ENCODE data around the gene TFAP2A.

DNA sequence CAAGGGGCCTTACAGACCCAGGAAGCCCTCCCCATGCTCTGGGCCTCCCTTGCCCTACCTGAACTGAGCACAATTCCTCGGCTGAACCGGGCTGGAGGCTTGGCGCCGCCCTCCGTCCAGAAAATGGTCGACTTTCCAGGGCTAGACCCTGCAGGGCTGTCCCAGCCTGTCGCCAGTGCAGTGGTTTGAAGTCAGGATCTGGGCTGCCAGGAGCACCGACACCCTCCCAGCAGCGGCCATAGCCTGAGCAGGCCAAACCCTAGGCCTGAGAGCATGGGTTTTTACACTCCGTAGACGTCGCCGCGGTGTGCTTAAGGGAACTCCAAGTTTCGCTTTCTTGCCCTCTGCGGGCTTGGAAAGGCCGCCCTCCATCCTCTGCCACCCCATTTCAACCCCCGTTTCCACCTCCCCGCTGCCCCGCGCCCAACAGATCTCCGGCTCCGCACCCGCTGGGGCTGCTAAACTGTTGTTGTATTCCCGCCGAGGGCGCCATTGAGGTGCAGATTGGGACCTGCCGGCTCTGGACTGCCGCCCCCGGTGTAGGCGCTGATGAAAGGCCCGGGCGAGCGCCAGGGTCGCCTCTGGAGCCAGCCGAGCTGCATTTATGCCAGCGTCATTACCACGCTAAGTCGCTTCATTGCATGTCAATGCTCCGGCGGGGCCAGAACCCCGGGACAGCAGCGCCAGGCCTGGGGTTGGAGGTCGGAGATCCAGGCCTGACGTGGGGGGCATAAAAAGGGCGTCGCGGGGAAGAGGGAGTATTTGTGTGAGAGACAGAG is 2.2 kb upstream of the TFAP2A start:
- TF ChIP-seq EZH2phosphoT487 (IDR thresholded peaks at IDR 0.05; ENCODE audit: insufficient read depth, low read depth) (no peak), EZH2 (IDR thresholded peaks at IDR 0.05; ENCODE audit: insufficient read depth, poor library complexity, severe bottlenecking) (no peak)

Measured in GM23248 (cell line).